HCT116 (cell line): ENCODE results near the gene BRDT. TPM values are rescaled to one million over a fixed set of nuclear protein-coding genes. Genes with fewer than 3 reads are reported as not detected.
"Not testable (repeated sequence)": the region's sequence is repeated elsewhere in the genome, so short reads cannot be mapped to it uniquely, and the experiment has no call there.

Experiments used
- ATAC-seq: fragments of 200-7000 bp; cut with Tn5 transposase; 2 replicates; pipeline ENCODE4 v1.9.1; 2020; ENCODE audit warnings: mild to moderate bottlenecking, moderate library complexity
- BruUV-seq: library from RNA; stranded (reverse); fragments of 400-500 nt; replicated peaks from 2 replicates; lab custom pipeline; 2021; lab: Mats Ljungman, UMichigan
- CTCF ChIA-PET: fragments of 300-600 bp; sonication (Branson Sonifier 250); formaldehyde crosslinking; loops from one replicate; lab custom pipeline; 2021; ENCODE audit warnings: antibody characterized with exemption; lab: Charles Lee
- POLR2A ChIA-PET: fragments of 300-600, 350-600 bp; sonication (Branson Sonifier 250); formaldehyde crosslinking; loops from one replicate; lab custom pipeline; 2021; ENCODE audit warnings: antibody characterized with exemption; lab: Charles Lee
- RAD21 ChIA-PET, 2 experiments: fragments of 300-600 bp; sonication (Branson Sonifier 250); formaldehyde crosslinking; loops; one replicate each; lab custom pipeline; 2023; ENCODE audit warnings: low total read pairs in 2 of 2; ENCODE audit not compliant: uncharacterized antibody in 2 of 2, unreplicated experiment in 2 of 2, low non-redundant PET in 1 of 2; lab: Charles Lee
- DNase-seq: peaks from one replicate; pipeline ENCODE4 v3.0.0-alpha.2; 2010; ENCODE audit warnings: low read depth, low spot score
- H2AFZ ChIP-seq: fragments of 200-600 bp; shearing (Covaris generic), sonication (generic); 2 replicates; pipeline ENCODE4 v1.6.1; 2017; ENCODE audit warnings: low read depth, mixed run types, mixed read lengths, antibody characterized with exemption, low read length; ENCODE audit not compliant: poor library complexity, severe bottlenecking
- H3K27ac ChIP-seq: 2 replicates; pipeline ENCODE4 v1.5.1; 2012; ENCODE audit warnings: low read depth, low read length
- H3K27me3 ChIP-seq: fragments of 200-600 bp; sonication (generic); 2 replicates; pipeline ENCODE4 v1.6.1; 2016; ENCODE audit warnings: mixed run types, low read length, mixed read lengths; ENCODE audit not compliant: insufficient read depth
- H3K36me3 ChIP-seq, 2 experiments: fragments of 200-500 bp in 1 of 2; fragments of 200-600 bp in 1 of 2; sonication (Bioruptor generic) in 1 of 2; sonication (generic) in 1 of 2; 2 replicates each; pipeline versions ENCODE4 v1.5.1 to v1.6.1; 2014 to 2016; ENCODE audit warnings: low read length in 2 of 2, inconsistent platforms in 1 of 2, mixed read lengths in 1 of 2, mixed run types in 1 of 2; ENCODE audit not compliant: insufficient read depth in 2 of 2, control insufficient read depth in 1 of 2
- H3K4me1 ChIP-seq, 2 experiments: fragments of 200-600 bp in 1 of 2; sonication (generic) in 1 of 2; 2 replicates each; pipeline versions ENCODE4 v1.5.1 to v1.6.1; 2012 to 2017; ENCODE audit warnings: low read length in 2 of 2, inconsistent platforms in 1 of 2, mild to moderate bottlenecking in 1 of 2, mixed read lengths in 1 of 2, mixed run types in 1 of 2, moderate library complexity in 1 of 2; ENCODE audit not compliant: insufficient read depth in 2 of 2, control insufficient read depth in 1 of 2
- H3K4me2 ChIP-seq: fragments of 200-600 bp; sonication (generic); 2 replicates; pipeline ENCODE4 v1.6.1; 2017; ENCODE audit warnings: mixed run types, low read length, mixed read lengths
- H3K4me3 ChIP-seq, 2 experiments: fragments of 200-600 bp in 1 of 2; sonication (generic) in 1 of 2; replicated peaks in 1 of 2; 2 replicates each; pipeline ENCODE4 v1.5.1; 2011 to 2016; ENCODE audit warnings: low read length in 2 of 2, control low read depth in 1 of 2, low read depth in 1 of 2, mild to moderate bottlenecking in 1 of 2, mixed read lengths in 1 of 2, mixed run types in 1 of 2
- H3K79me2 ChIP-seq: fragments of 200-600 bp; sonication (generic); 2 replicates; pipeline ENCODE4 v1.6.1; 2017; ENCODE audit warnings: mild to moderate bottlenecking, mixed run types, low read length, moderate library complexity, mixed read lengths; ENCODE audit not compliant: insufficient read depth
- H3K9ac ChIP-seq: fragments of 200-600 bp; sonication (generic); 2 replicates; pipeline ENCODE4 v1.6.1; 2016; ENCODE audit warnings: low read length, mixed read lengths
- H3K9me2 ChIP-seq: fragments of 200-600 bp; sonication (generic), shearing (Covaris generic); 2 replicates; pipeline ENCODE4 v1.6.1; 2017; ENCODE audit warnings: mixed run types, mild to moderate bottlenecking, moderate library complexity; ENCODE audit not compliant: insufficient read depth
- H3K9me3 ChIP-seq, 2 experiments: fragments of 200-500 bp in 1 of 2; fragments of 200-600 bp in 1 of 2; sonication (Bioruptor generic) in 1 of 2; sonication (generic) in 1 of 2; 2 replicates each; pipeline ENCODE4 v1.6.1; 2014 to 2017; ENCODE audit warnings: low read length in 2 of 2, mixed read lengths in 2 of 2, inconsistent platforms in 1 of 2, low read depth in 1 of 2, mild to moderate bottlenecking in 1 of 2, mixed run types in 1 of 2, moderate library complexity in 1 of 2; ENCODE audit not compliant: control insufficient read depth in 1 of 2, insufficient read depth in 1 of 2
- H4K20me1 ChIP-seq: fragments of 200-600 bp; sonication (generic), shearing (Covaris generic); 2 replicates; pipeline ENCODE4 v1.6.1; 2017; ENCODE audit warnings: mixed run types, mild to moderate bottlenecking, moderate library complexity; ENCODE audit not compliant: insufficient read depth
- CBX3 ChIP-seq: IDR thresholded peaks from 2 replicates; pipeline ENCODE4 v1.6.1; 2012; ENCODE audit warnings: low read depth
- ELF1 ChIP-seq: IDR thresholded peaks from 2 replicates; pipeline ENCODE4 v1.6.1; 2012; ENCODE audit warnings: low read depth, borderline replicate concordance
- JUND ChIP-seq: IDR thresholded peaks from 2 replicates; pipeline ENCODE4 v1.6.1; 2012
- RAD21 ChIP-seq: IDR thresholded peaks from 2 replicates; pipeline ENCODE4 v1.6.1; 2012; ENCODE audit warnings: low read depth, mild to moderate bottlenecking
- REST ChIP-seq: IDR thresholded peaks from 2 replicates; pipeline ENCODE4 v1.6.1; 2012; ENCODE audit warnings: low read depth
- SP1 ChIP-seq: IDR thresholded peaks from 2 replicates; pipeline ENCODE4 v1.6.1; 2012; ENCODE audit warnings: low read depth
- TCF7L2 ChIP-seq: IDR thresholded peaks from 2 replicates; pipeline ENCODE4 v1.7.0; 2011; ENCODE audit warnings: borderline replicate concordance, inconsistent platforms; ENCODE audit not compliant: insufficient read depth, insufficient read length; ENCODE audit errors: extremely low read depth
- ZFX ChIP-seq: fragments of 450-650 bp; IDR thresholded peaks from 2 replicates; pipeline ENCODE4 v1.6.1; 2017
- intact Hi-C: fragments of 100-400 bp; cut with micrococcal nuclease; formaldehyde crosslinking; loops from 2 replicates; pipeline ENCODE4 v1.10.0; 2022
- total RNA-seq: library from RNA; stranded (reverse); gene quantifications from one replicate; pipeline ENCODE4 v1.2.1, GENCODE V29; 2021; ENCODE audit not compliant: unreplicated experiment
- TF ChIP-seq, protein P1 (sequence below): IDR thresholded peaks from 2 replicates; pipeline ENCODE4 v1.6.1; 2011; ENCODE audit warnings: mild to moderate bottlenecking, low read length, moderate library complexity; ENCODE audit not compliant: insufficient replicate concordance; ENCODE audit errors: extremely low read depth

BRDT gene
- total RNA-seq, 1 experiment from 2014 or later: not detected

GRCh38 chr1:92017656-92018055 is 68.5 kb downstream of the BRDT start:
- TF ChIP-seq ZFX (no peak), TCF7L2 (no peak), CBX3 (no peak)

DNA sequence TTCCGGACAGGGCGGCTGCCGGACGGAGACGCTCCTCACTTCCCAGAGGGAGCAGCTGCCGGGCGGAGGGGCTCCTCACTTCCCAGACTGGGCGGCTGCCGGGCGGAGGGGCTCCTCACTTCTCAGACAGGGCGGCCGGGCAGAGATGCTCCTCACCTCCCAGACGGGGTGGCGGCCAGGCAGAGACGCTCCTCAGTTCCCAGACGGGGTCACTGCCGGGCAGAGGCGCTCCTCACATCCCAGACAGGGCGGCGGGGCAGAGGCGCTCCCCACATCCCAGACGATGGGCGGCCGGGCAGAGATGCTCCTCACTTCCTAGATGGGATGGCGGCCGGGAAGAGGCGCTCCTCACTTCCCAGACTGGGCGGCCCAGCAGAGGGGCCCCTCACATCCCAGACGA is 76.8 kb downstream of the BRDT start:
- intact Hi-C loops, H3K9ac ChIP-seq, H3K79me2 ChIP-seq, H2AFZ ChIP-seq, DNase-seq, H3K4me3 ChIP-seq, H3K36me3 ChIP-seq, H4K20me1 ChIP-seq, POLR2A ChIA-PET, RAD21 ChIA-PET, H3K4me2 ChIP-seq, H3K9me3 ChIP-seq, H3K27ac ChIP-seq, BruUV-seq, CTCF ChIA-PET, ATAC-seq, H3K27me3 ChIP-seq, H3K9me2 ChIP-seq: not testable (repeated sequence)
- H3K4me1 ChIP-seq: peaks cover 6 to 15% of the 10 kb centered on the region in 2 experiments

More at GRCh38 chr1:92017656-92018055, 68.5 kb downstream of the BRDT start:
- POLR2A ChIA-PET: no interaction called here
- BruUV-seq: no TSS peak
- no peak overlapping the region for H3K9ac ChIP-seq
- H3K9me2 ChIP-seq: no peaks in the 10 kb centered on the region
- H3K27me3 ChIP-seq: no peaks in the 10 kb centered on the region
- CTCF ChIA-PET: no interaction called here
- intact Hi-C loops: no loop called here
- H3K4me1 ChIP-seq: no peaks in the 10 kb centered on the region
- no peak overlapping the region for H3K4me2 ChIP-seq
- H3K36me3 ChIP-seq: no peaks in the 10 kb centered on the region
- H3K27ac ChIP-seq: no peak overlapping the region
- no peak overlapping the region for H3K4me3 ChIP-seq
- ATAC-seq (no peak), DNase-seq (no peak)
- H3K9me3 ChIP-seq: no peaks in the 10 kb centered on the region
- no peaks in the 10 kb centered on the region for H4K20me1 ChIP-seq
- H3K79me2 ChIP-seq: no peaks in the 10 kb centered on the region
- no peak overlapping the region for H2AFZ ChIP-seq
- RAD21 ChIA-PET: no interaction called here

GRCh38 chr1:92026806-92027205 is 77.6 kb downstream of the BRDT start:
- intact Hi-C loops: no loop called here
- Histone ChIP-seq H3K9me2 (no peaks in the 10 kb centered on the region), H3K9me3 (no peaks in the 10 kb centered on the region), H3K27me3 (no peaks in the 10 kb centered on the region), H4K20me1 (no peaks in the 10 kb centered on the region), H3K4me3 (no peak overlapping the region), H3K79me2 (no peaks in the 10 kb centered on the region), H3K4me1 (peaks cover 10 to 22% of the 10 kb centered on the region in 2 experiments), H2AFZ (no peak overlapping the region), H3K27ac (no peak overlapping the region), H3K9ac (no peak overlapping the region), H3K4me2 (no peak overlapping the region), H3K36me3 (no peaks in the 10 kb centered on the region)
- DNase-seq (no peak), ATAC-seq (no peak)
- ChIA-PET CTCF (no interaction called here), POLR2A (no interaction called here), RAD21 (no interaction called here)
- no TSS peak for BruUV-seq
- TF ChIP-seq ZFX (no peak), JUND (no peak), CBX3 (no peak), ELF1 (no peak), REST (no peak), SP1 (no peak), RAD21 (no peak)
- TF ChIP-seq, protein P1, sequence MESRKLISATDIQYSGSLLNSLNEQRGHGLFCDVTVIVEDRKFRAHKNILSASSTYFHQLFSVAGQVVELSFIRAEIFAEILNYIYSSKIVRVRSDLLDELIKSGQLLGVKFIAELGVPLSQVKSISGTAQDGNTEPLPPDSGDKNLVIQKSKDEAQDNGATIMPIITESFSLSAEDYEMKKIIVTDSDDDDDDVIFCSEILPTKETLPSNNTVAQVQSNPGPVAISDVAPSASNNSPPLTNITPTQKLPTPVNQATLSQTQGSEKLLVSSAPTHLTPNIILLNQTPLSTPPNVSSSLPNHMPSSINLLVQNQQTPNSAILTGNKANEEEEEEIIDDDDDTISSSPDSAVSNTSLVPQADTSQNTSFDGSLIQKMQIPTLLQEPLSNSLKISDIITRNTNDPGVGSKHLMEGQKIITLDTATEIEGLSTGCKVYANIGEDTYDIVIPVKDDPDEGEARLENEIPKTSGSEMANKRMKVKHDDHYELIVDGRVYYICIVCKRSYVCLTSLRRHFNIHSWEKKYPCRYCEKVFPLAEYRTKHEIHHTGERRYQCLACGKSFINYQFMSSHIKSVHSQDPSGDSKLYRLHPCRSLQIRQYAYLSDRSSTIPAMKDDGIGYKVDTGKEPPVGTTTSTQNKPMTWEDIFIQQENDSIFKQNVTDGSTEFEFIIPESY: no peak
